ENCODE data around the gene RPN2. TPM values are rescaled to one million over a fixed set of nuclear protein-coding genes. Genes with fewer than 3 reads are reported as not detected.

The RPN2 gene
- total and polyA plus RNA-seq, 9 of the 15 experiments (the other 6 are each of a cell fraction or from before 2014, with no cell fraction given), result 168 to 548 (median 325) TPM

GRCh38 chr20:37238426-37238825 is 59.3 kb downstream of the RPN2 start:
- no TSS peak for BruUV-seq (replicated peaks)
- no peak for DNase-seq (ENCODE audit: extremely low read depth in 1 of 4, low spot score in 3 of 4)
- Histone ChIP-seq H3K9me1 (ENCODE audit: control insufficient read depth, insufficient read depth, low read length) (no peaks in the 10 kb centered on the region), H3K36me3 (ENCODE audit: control insufficient read depth, insufficient read depth, low read length) (peaks cover 97% of the 10 kb centered on the region), H3K4me2 (ENCODE audit: insufficient read depth, low read length) (no peak overlapping the region), H3K27me3 (ENCODE audit: control insufficient read depth in 2 of 2, insufficient read depth in 2 of 2, low read length in 2 of 2) (no peaks in the 10 kb centered on the region), H3K9ac (ENCODE audit: insufficient read depth in 1 of 2, low read depth in 2 of 2, low read length in 2 of 2) (no peak overlapping the region), H4K20me1 (replicated peaks; ENCODE audit: control insufficient read depth, insufficient read depth, low read length) (no peaks in the 10 kb centered on the region), H3K4me3 (no peak overlapping the region), H3K4me1 (replicated peaks in 1 of 2; ENCODE audit: control insufficient read depth in 2 of 2, insufficient read depth in 2 of 2, low read length in 2 of 2) (no peaks in the 10 kb centered on the region), H3K79me2 (ENCODE audit: control insufficient read depth, insufficient read depth, low read length) (no peaks in the 10 kb centered on the region), H3K9me3 (replicated peaks; ENCODE audit: control insufficient read depth, insufficient read depth, low read depth, low read length) (no peaks in the 10 kb centered on the region), H2AFZ (ENCODE audit: low read depth, low read length) (no peak overlapping the region), H3K27ac (ENCODE audit: extremely low read depth, low read depth, low read length) (no peak overlapping the region)
- TF ChIP-seq SETDB1 (IDR thresholded peaks at IDR 0.05; ENCODE audit: low read length) (no peak), ZBTB40 (IDR thresholded peaks at IDR 0.05) (no peak), ZBTB40 (CRISPR knock-in tag; IDR thresholded peaks at IDR 0.05) (no peak), HMGXB4 (CRISPR knock-in tag; IDR thresholded peaks at IDR 0.05) (no peak), ZNF133 (CRISPR knock-in tag; IDR thresholded peaks at IDR 0.05) (no peak), ZNF766 (CRISPR knock-in tag; conservative IDR thresholded peaks at IDR 0.05) (no peak), ESRRA (IDR thresholded peaks at IDR 0.05; ENCODE audit: borderline replicate concordance, low read depth) (no peak), EHMT2 (IDR thresholded peaks at IDR 0.05) (no peak), ZNF79 (CRISPR knock-in tag; IDR thresholded peaks at IDR 0.05; ENCODE audit: low read depth) (no peak)
- ChIA-PET CTCF (ENCODE audit: low intra/inter-chr PET ratio) (no interaction called here), POLR2A (interaction anchor here (0.9 kb wide), 2 partner anchors 11 to 43 kb away, joined by 3 to 5 read pairs; no protein-coding TSS in a partner anchor)
- no peak for ATAC-seq
- intact Hi-C loops (cut with micrococcal nuclease) (no loop called here), in situ Hi-C loops (cut with MboI) (no loop called here)
- FAIRE-seq, result no peak
- 95% methylated on average over 6 of the region's 6 CpGs for WGBS (ENCODE audit: insufficient coverage, low coverage, missing lambda C conversion rate)
